NK-92 treated with Interleukin-12 subunit alpha and Interleukin-12 subunit beta, amount 100 ng/mL, for 24 hours (cell line): ENCODE results near the gene AIDA.

Experiments used
- DNase-seq: peaks from one replicate; lab custom pipeline; 2025; lab: John Stamatoyannopoulos, UW

The AIDA gene

GRCh38 chr1:222643938-222644635, 68.2 kb downstream of the AIDA start:
- peak; percentile 92 for DNase-seq

GRCh38 chr1:222643606-222643937, 68.7 kb downstream of the AIDA start:
- no peak for DNase-seq

- no peak for DNase-seq
These were observed 69.8 kb downstream of the AIDA start for GRCh38 chr1:222642468-222642867.

GRCh38 chr1:222641269-222641948, 70.9 kb downstream of the AIDA start:
- no peak for DNase-seq

GRCh38 chr1:222634180-222635013, 77.9 kb downstream of the AIDA start:
- DNase-seq: no peak

- no peak for DNase-seq
These were observed 79.5 kb downstream of the AIDA start for GRCh38 chr1:222632749-222633148.

GRCh38 chr1:222631611-222632208, 80.6 kb downstream of the AIDA start:
- DNase-seq: no peak

- no peak for DNase-seq
These were observed 82.3 kb downstream of the AIDA start for GRCh38 chr1:222629921-222630535.

- no peak for DNase-seq
These were observed 85.1 kb downstream of the AIDA start for GRCh38 chr1:222627232-222627631.

- no peak for DNase-seq
These were observed 88.1 kb downstream of the AIDA start for GRCh38 chr1:222624214-222624613.

GRCh38 chr1:222623458-222623857, 88.8 kb downstream of the AIDA start:
- no peak for DNase-seq

GRCh38 chr1:222622765-222623164, 89.5 kb downstream of the AIDA start:
- no peak for DNase-seq

GRCh38 chr1:222620566-222620965, 91.7 kb downstream of the AIDA start:
- no peak for DNase-seq

GRCh38 chr1:222618880-222619596, 93.3 kb downstream of the AIDA start:
- no peak for DNase-seq
